Measurements from ENCODE around the gene MEGF11.

GRCh38 chr15:65916664-65917406 is 336.7 kb downstream of the MEGF11 start:
- TF ChIP-seq EZH2 (IDR thresholded peaks at IDR 0.05) (no peak), POLR2AphosphoS5 (IDR thresholded peaks at IDR 0.05; ENCODE audit: borderline replicate concordance, low read depth, low read length) (no peak), FOXP2 (optimal IDR thresholded peaks at IDR 0.05; ENCODE audit: control extremely low read depth, extremely low read length, insufficient read depth) (peak; percentile 58)
